Activated naive CD8-positive, alpha-beta T cell treated with anti-CD3 and anti-CD28 coated beads, Interleukin-2, amount 10 ng/mL, durations not matched to agents 7 days and 5 days (primary cell): ENCODE data around the gene PPP1R2C. TPM values are rescaled to one million over a fixed set of nuclear protein-coding genes. Genes with fewer than 3 reads are reported as not detected.
A peak's percentile ranks its signal among the peaks of the same experiment; 100 is the strongest.

Experiments used
- ATAC-seq: fragments of 150-1000 bp; cut with Tn5 transposase; one replicate; pipeline ENCODE4 v1.10.0; 2021; ENCODE audit warnings: low read depth, moderate library complexity
- POLR2A ChIA-PET: fragments of 350-600 bp; sonication (Branson Sonifier 250); formaldehyde crosslinking; loops from one replicate; lab custom pipeline; 2021; ENCODE audit warnings: antibody characterized with exemption; lab: Charles Lee
- DNase-seq: peaks from one replicate; pipeline ENCODE4 v3.0.0; 2021
- H3K27ac Mint-ChIP-seq: one replicate; pipeline ENCODE4 v1.8.0; 2022; ENCODE audit warnings: mild to moderate bottlenecking, mixed read lengths
- H3K27me3 Mint-ChIP-seq: one replicate; pipeline ENCODE4 v1.8.0; 2022; ENCODE audit warnings: mild to moderate bottlenecking, moderate library complexity, mixed read lengths
- H3K36me3 Mint-ChIP-seq: one replicate; pipeline ENCODE4 v1.8.0; 2021; ENCODE audit warnings: mild to moderate bottlenecking, mixed read lengths
- H3K4me1 Mint-ChIP-seq: one replicate; pipeline ENCODE4 v1.8.0; 2021; ENCODE audit warnings: mixed read lengths
- H3K4me3 Mint-ChIP-seq: one replicate; pipeline ENCODE4 v1.8.0; 2022; ENCODE audit warnings: mild to moderate bottlenecking, moderate library complexity, mixed read lengths
- H3K9me3 Mint-ChIP-seq: one replicate; pipeline ENCODE4 v1.8.0; 2021; ENCODE audit warnings: mixed read lengths
- total RNA-seq, 2 experiments: library from RNA; stranded (reverse); gene quantifications; one replicate each; pipeline ENCODE4 v1.2.3, GENCODE V29; 2021

The PPP1R2C gene
- total RNA-seq, result not detected

DNA sequence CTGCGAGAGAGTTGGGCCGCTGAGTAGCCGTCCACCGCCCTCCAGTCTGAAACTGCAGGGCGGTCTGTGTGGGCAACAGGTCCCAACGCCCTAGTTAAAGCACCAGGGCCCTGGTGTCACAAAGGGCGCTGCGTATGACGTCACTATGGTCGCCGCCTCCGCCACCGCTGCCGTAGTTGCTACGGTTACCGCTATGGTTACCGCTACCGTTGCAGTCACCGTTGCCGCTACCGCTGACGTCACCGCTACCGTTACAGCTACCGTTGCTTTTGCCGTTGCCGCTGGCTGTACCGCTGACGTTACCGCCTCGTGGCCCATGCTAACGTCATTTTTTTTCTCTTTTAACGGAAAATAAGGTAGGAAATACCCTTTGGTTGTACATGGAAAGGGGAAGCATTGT is at the start of gene PPP1R2C:
PPP1R2C (minus strand) TSS at position 68 of the 400 bp plus-strand sequence. CDS start 84 bp downstream, outside the sequence.
- no peak for DNase-seq
- no peak for ATAC-seq
- no peak within 1 kb of the TSS for H3K4me3 Mint-ChIP-seq
- no peaks in the 10 kb centered on the region for H3K27me3 Mint-ChIP-seq
- POLR2A ChIA-PET, result no interaction called here
- H3K4me1 Mint-ChIP-seq, result peaks cover 1% of the 10 kb centered on the region
- peaks cover 7% of the 10 kb centered on the region for H3K36me3 Mint-ChIP-seq
- H3K9me3 Mint-ChIP-seq, result peaks cover 10% of the 10 kb centered on the region
- H3K27ac Mint-ChIP-seq, result no peak within 1 kb of the TSS

- no peak for ATAC-seq
- DNase-seq, result no peak
- Mint-ChIP-seq H3K27ac (no peak overlapping the region), H3K4me3 (no peak overlapping the region), H3K9me3 (peaks cover 7% of the 10 kb centered on the region), H3K36me3 (peaks cover 5% of the 10 kb centered on the region), H3K27me3 (no peaks in the 10 kb centered on the region), H3K4me1 (no peaks in the 10 kb centered on the region)
- POLR2A ChIA-PET, result no interaction called here
These were observed 47.2 kb upstream of the PPP1R2C start for GRCh38 chrX:42825201-42825600.

DNA sequence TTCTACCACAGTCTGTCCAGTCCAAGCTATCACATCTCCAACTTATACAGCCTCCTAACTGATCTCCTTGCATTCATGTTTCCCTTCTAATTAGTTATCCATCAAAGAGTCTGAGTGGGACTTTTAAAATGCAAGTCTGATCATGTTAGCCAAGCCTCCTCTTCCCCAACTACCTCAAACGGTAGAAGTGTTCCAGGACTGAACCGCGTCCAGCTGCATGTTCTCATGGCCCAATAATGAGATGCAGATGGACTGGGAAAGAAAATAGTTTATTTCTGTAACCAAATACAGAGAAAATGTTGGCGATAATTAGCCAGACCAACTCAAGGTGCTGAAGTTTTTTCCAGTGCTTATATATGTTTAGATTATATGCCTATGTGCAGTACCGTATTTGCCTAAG is 46.6 kb upstream of the PPP1R2C start:
- H3K36me3 Mint-ChIP-seq, result peaks cover 7% of the 10 kb centered on the region
- H3K4me1 Mint-ChIP-seq, result no peaks in the 10 kb centered on the region
- POLR2A ChIA-PET, result no interaction called here
- no peak overlapping the region for H3K4me3 Mint-ChIP-seq
- no peak overlapping the region for H3K27ac Mint-ChIP-seq
- peaks cover 7% of the 10 kb centered on the region for H3K9me3 Mint-ChIP-seq
- DNase-seq (no peak), ATAC-seq (no peak)
- no peaks in the 10 kb centered on the region for H3K27me3 Mint-ChIP-seq

- POLR2A ChIA-PET, result no interaction called here
- H3K9me3 Mint-ChIP-seq, result peaks cover 11% of the 10 kb centered on the region
- DNase-seq, result no peak
These were observed 45.5 kb upstream of the PPP1R2C start for GRCh38 chrX:42823443-42823842.

GRCh38 chrX:42821803-42822443 is 44.0 kb upstream of the PPP1R2C start:
- Mint-ChIP-seq H3K36me3 (peaks cover 11% of the 10 kb centered on the region), H3K9me3 (peaks cover 9% of the 10 kb centered on the region), H3K4me1 (no peaks in the 10 kb centered on the region), H3K27ac (no peak overlapping the region), H3K27me3 (no peaks in the 10 kb centered on the region), H3K4me3 (no peak overlapping the region)
- ATAC-seq (no peak), DNase-seq (no peak)
- POLR2A ChIA-PET, result no interaction called here

More at GRCh38 chrX:42823443-42823842, 45.5 kb upstream of the PPP1R2C start:
- Mint-ChIP-seq H3K27ac (no peak overlapping the region), H3K4me3 (no peak overlapping the region), H3K4me1 (no peaks in the 10 kb centered on the region), H3K27me3 (no peaks in the 10 kb centered on the region), H3K36me3 (peaks cover 11% of the 10 kb centered on the region)
- ATAC-seq, result no peak

DNA sequence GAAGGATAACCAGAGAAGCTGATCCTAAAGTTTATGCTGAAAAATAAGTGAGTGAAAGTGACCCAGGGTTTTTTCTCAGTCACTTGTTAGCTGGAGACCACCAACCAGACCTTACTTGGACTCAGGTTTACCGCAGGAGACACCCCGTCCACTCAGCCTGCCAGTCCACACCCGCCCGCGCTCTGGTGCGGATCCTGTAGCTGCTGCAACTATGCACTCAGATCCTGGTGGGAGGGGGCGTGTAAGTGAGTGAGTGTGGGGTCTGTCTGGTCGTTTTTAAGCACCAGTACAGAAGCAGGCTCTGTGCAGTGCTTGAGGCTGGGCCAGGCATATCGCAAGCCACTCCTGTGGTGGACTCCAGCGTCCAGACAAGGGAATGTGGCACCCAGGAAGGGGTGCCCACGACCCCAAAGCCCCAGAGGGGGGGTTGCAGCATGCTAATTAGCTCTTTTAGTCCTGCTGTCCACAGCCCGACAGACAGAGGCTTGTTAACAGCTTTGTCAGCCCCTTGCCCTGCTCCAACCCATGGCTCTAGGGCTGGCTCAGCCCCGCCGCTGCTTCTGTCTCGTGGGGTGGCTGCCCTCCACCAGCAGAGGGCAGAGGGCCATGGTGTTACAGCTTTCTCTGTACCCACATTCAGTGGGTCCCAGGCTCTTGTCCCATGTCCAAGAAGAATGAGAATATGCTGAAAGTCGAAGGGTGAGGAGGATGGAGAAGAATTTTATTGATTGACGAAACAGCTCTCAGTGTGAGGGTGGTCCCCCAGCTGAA is 40.4 kb upstream of the PPP1R2C start:
- Mint-ChIP-seq H3K4me3 (no peak overlapping the region), H3K27me3 (no peaks in the 10 kb centered on the region), H3K36me3 (peaks cover 13% of the 10 kb centered on the region), H3K4me1 (no peaks in the 10 kb centered on the region), H3K9me3 (peaks cover 19% of the 10 kb centered on the region), H3K27ac (no peak overlapping the region)
- POLR2A ChIA-PET, result no interaction called here
- no peak for ATAC-seq
- no peak for DNase-seq

DNA sequence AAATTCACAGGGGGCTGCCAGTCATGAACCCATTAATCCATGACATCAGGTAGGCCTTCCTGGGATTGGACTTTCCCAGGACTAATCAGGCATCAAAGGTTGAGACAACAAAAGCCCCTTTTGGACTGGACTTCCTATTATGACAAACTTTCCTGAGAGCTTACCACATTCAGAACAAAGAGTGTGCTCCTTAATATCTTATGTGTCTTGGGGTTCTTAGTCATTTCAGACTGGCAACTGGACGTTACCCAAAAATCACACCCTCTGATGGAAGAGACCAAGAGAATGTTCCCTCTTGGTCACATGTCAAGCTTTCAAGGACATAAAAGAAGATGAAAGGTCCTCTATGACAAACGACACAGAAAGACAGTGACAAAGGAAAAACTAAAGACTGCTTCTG is 31.6 kb upstream of the PPP1R2C start:
- H3K27me3 Mint-ChIP-seq, result no peaks in the 10 kb centered on the region
- H3K36me3 Mint-ChIP-seq, result peaks cover 2% of the 10 kb centered on the region
- DNase-seq, result no peak
- no peak for ATAC-seq
- POLR2A ChIA-PET, result no interaction called here
- no peaks in the 10 kb centered on the region for H3K4me1 Mint-ChIP-seq
- no peak overlapping the region for H3K27ac Mint-ChIP-seq
- H3K9me3 Mint-ChIP-seq, result peaks cover 9% of the 10 kb centered on the region
- no peak overlapping the region for H3K4me3 Mint-ChIP-seq

- Mint-ChIP-seq H3K27ac (no peak overlapping the region), H3K27me3 (no peaks in the 10 kb centered on the region)
- POLR2A ChIA-PET, result no interaction called here
These were observed 29.4 kb upstream of the PPP1R2C start for GRCh38 chrX:42807393-42807792.

DNA sequence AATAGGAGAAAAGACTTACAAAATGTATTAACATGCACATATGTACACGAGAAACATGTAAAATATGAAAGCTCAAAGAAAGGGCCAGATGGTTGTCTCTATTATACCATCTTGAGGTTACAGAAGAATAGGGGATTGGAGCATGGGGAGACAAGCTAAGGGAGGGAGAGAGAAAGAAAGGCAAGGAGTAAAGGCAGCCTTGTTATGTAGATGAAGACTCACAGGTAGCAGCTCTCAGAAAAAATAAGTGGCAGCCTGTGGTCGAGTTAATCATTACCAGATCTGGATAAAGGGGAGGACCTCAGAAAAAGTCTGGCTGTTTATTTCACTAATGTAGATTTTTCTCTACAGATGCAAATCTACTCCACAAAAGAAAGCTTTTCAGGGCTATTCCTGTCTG is 26.6 kb upstream of the PPP1R2C start:
- no peaks in the 10 kb centered on the region for H3K27me3 Mint-ChIP-seq
- POLR2A ChIA-PET, result no interaction called here
- no peak overlapping the region for H3K27ac Mint-ChIP-seq
- H3K9me3 Mint-ChIP-seq, result peaks cover 2% of the 10 kb centered on the region
- no peaks in the 10 kb centered on the region for H3K4me1 Mint-ChIP-seq
- no peak overlapping the region for H3K4me3 Mint-ChIP-seq
- ATAC-seq (no peak), DNase-seq (no peak)
- peaks cover 2% of the 10 kb centered on the region for H3K36me3 Mint-ChIP-seq

More at GRCh38 chrX:42807393-42807792, 29.4 kb upstream of the PPP1R2C start:
- ATAC-seq (no peak), DNase-seq (no peak)
- H3K9me3 Mint-ChIP-seq, result no peaks in the 10 kb centered on the region
- H3K36me3 Mint-ChIP-seq, result no peaks in the 10 kb centered on the region
- H3K4me3 Mint-ChIP-seq, result no peak overlapping the region
- no peaks in the 10 kb centered on the region for H3K4me1 Mint-ChIP-seq

GRCh38 chrX:42803320-42803719 is 25.4 kb upstream of the PPP1R2C start:
- Mint-ChIP-seq H3K4me3 (no peak overlapping the region), H3K36me3 (peaks cover 2% of the 10 kb centered on the region), H3K4me1 (no peaks in the 10 kb centered on the region), H3K9me3 (peaks cover 3% of the 10 kb centered on the region), H3K27me3 (no peaks in the 10 kb centered on the region), H3K27ac (no peak overlapping the region)
- POLR2A ChIA-PET, result no interaction called here
- no peak for DNase-seq
- ATAC-seq, result no peak

DNA sequence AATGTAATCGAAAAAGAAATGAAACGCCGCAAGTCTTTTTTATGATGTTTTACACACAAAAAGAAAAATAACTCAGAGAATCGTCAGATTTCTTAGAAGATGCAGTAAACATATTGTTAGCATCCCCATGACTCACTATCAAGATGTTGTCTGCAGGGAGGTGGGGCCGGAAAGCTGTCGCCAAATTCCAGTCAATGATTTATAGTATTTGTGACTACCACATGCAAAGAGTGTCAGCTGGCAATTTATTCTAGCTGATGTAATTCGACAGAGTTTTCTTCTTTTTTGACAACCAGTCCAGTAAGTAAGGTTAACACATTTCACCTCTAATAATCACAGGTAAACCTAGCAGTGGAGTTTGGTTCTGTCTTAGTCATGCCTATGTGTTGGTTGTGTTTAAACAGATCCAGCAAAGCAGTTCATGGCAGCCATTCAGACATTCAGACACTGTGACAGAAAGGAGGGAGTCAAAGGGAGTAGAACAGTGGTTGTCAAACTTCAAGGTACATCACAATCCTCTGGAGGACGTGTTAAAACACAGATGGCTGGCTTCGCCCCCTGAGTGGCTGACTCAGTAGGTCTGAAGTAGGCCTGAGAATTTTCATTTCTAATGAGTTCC is 19.8 kb upstream of the PPP1R2C start:
- peaks cover 3% of the 10 kb centered on the region for H3K36me3 Mint-ChIP-seq
- no peak overlapping the region for H3K4me3 Mint-ChIP-seq
- no peak for DNase-seq
- no peak for ATAC-seq
- no peak overlapping the region for H3K27ac Mint-ChIP-seq
- POLR2A ChIA-PET, result no interaction called here
- H3K9me3 Mint-ChIP-seq, result peaks cover 3% of the 10 kb centered on the region
- H3K4me1 Mint-ChIP-seq, result no peaks in the 10 kb centered on the region
- no peaks in the 10 kb centered on the region for H3K27me3 Mint-ChIP-seq

DNA sequence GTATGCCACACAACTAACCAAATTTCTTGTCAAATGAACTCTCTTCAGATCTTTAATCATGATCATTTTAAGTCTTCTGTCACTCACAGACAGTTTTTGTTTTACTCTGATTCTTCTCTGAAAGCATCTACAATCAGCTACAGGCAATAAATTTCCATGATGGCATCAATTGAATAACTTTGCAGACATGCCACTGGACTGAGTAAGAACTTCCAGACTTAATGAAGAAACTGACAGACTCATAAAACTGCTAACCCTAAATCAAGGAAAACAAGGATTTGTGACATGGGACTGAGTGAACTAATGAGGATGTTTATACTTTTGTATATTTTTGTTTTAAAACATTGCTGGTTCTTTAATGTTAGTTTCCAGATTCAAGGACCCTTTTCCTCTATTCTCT is 5.5 kb upstream of the PPP1R2C start:
- H3K4me3 Mint-ChIP-seq, result no peak overlapping the region
- peaks cover 6% of the 10 kb centered on the region for H3K9me3 Mint-ChIP-seq
- no peak for DNase-seq
- no peak for ATAC-seq
- H3K36me3 Mint-ChIP-seq, result peaks cover 6% of the 10 kb centered on the region
- H3K27ac Mint-ChIP-seq, result no peak overlapping the region
- no peaks in the 10 kb centered on the region for H3K27me3 Mint-ChIP-seq
- POLR2A ChIA-PET, result no interaction called here
- H3K4me1 Mint-ChIP-seq, result no peaks in the 10 kb centered on the region

GRCh38 chrX:42776195-42776594 is 1.8 kb downstream of the PPP1R2C start:
- Mint-ChIP-seq H3K27me3 (no peaks in the 10 kb centered on the region), H3K4me3 (no peak overlapping the region), H3K4me1 (peaks cover 1% of the 10 kb centered on the region), H3K9me3 (peaks cover 10% of the 10 kb centered on the region), H3K36me3 (peaks cover 7% of the 10 kb centered on the region), H3K27ac (peak overlapping the region; percentile 1)
- DNase-seq, result no peak
- no peak for ATAC-seq
- POLR2A ChIA-PET, result no interaction called here

DNA sequence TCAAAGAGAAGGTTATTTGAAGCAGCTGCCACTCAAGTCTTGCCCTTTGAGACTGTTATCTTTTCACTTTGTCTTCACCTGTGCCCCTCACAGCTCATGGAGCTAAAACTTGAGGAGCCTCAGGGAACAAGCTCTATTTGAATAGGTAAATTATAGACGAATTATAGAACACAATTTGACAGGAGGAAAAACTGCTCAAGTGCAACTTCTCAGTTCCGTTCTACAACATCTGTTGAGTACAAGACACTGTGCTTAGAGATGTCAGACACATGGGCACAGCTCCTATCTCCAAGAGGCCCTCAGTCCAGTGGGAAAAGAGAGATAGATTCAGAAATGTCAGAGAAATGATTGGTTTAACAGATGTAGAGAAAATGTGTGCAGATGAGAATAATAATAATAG is 5.1 kb downstream of the PPP1R2C start:
- no peaks in the 10 kb centered on the region for H3K27me3 Mint-ChIP-seq
- peaks cover 2% of the 10 kb centered on the region for H3K36me3 Mint-ChIP-seq
- peaks cover 1% of the 10 kb centered on the region for H3K4me1 Mint-ChIP-seq
- peaks cover 4% of the 10 kb centered on the region for H3K9me3 Mint-ChIP-seq
- ATAC-seq (no peak), DNase-seq (no peak)
- POLR2A ChIA-PET, result no interaction called here
- no peak overlapping the region for H3K27ac Mint-ChIP-seq
- H3K4me3 Mint-ChIP-seq, result no peak overlapping the region
